Measurements from ENCODE around the gene SIPA1.

The SIPA1 gene

GRCh38 chr11:65609665-65610064 is 28.2 kb upstream of the SIPA1 start:
- no peak overlapping the region for H3K4me3 ChIP-seq (ENCODE audit: low read length in 2 of 2)
- H3K36me3 ChIP-seq (ENCODE audit: control insufficient read depth in 2 of 2, insufficient read depth in 2 of 2, low read length in 2 of 2): peaks cover 38 to 48% of the 10 kb centered on the region in 2 donors
- no peaks in the 10 kb centered on the region for H3K9me3 ChIP-seq (ENCODE audit: control insufficient read depth in 2 of 2, low read length in 2 of 2)
- peaks cover 38 to 41% of the 10 kb centered on the region in 2 donors for H3K4me1 ChIP-seq (ENCODE audit: control insufficient read depth in 2 of 2, insufficient read depth in 2 of 2, low read length in 2 of 2)
- no peaks in the 10 kb centered on the region for H3K27me3 ChIP-seq (ENCODE audit: control insufficient read depth in 2 of 2, insufficient read depth in 2 of 2, low read length in 2 of 2)
- H3K9ac ChIP-seq (ENCODE audit: low read depth in 1 of 2, low read length in 2 of 2): no peak overlapping the region
- H3K27ac ChIP-seq (ENCODE audit: low read depth in 2 of 2, low read length in 2 of 2): no peak overlapping the region

GRCh38 chr11:65610404-65610803 is 27.5 kb upstream of the SIPA1 start:
- Histone ChIP-seq H3K9ac (ENCODE audit: low read depth in 1 of 2, low read length in 2 of 2) (no peak overlapping the region), H3K36me3 (ENCODE audit: control insufficient read depth in 2 of 2, insufficient read depth in 2 of 2, low read length in 2 of 2) (peaks cover 30 to 40% of the 10 kb centered on the region in 2 donors), H3K4me3 (ENCODE audit: low read length in 2 of 2) (peak overlapping the region in 1 of 2 donors; percentile 31), H3K9me3 (ENCODE audit: control insufficient read depth in 2 of 2, low read length in 2 of 2) (no peaks in the 10 kb centered on the region), H3K27me3 (ENCODE audit: control insufficient read depth in 2 of 2, insufficient read depth in 2 of 2, low read length in 2 of 2) (no peaks in the 10 kb centered on the region), H3K27ac (ENCODE audit: low read depth in 2 of 2, low read length in 2 of 2) (peak overlapping the region in 1 of 2 donors; percentile 49), H3K4me1 (ENCODE audit: control insufficient read depth in 2 of 2, insufficient read depth in 2 of 2, low read length in 2 of 2) (peaks cover 38 to 41% of the 10 kb centered on the region in 2 donors)

GRCh38 chr11:65611028-65611757 is 26.7 kb upstream of the SIPA1 start:
- H3K4me1 ChIP-seq (ENCODE audit: control insufficient read depth in 2 of 2, insufficient read depth in 2 of 2, low read length in 2 of 2): peaks cover 39 to 43% of the 10 kb centered on the region in 2 donors

GRCh38 chr11:65611758-65612603 is 25.9 kb upstream of the SIPA1 start:
- Histone ChIP-seq H3K27ac (ENCODE audit: low read depth in 2 of 2, low read length in 2 of 2) (peak overlapping the region; percentile 20 to 65), H3K4me1 (ENCODE audit: control insufficient read depth in 2 of 2, insufficient read depth in 2 of 2, low read length in 2 of 2) (peaks cover 46 to 50% of the 10 kb centered on the region in 2 donors), H3K9me3 (ENCODE audit: control insufficient read depth in 2 of 2, low read length in 2 of 2) (no peaks in the 10 kb centered on the region), H3K9ac (ENCODE audit: low read depth in 1 of 2, low read length in 2 of 2) (peak overlapping the region; percentile 52 to 97), H3K4me3 (ENCODE audit: low read length in 2 of 2) (peak overlapping the region; percentile 91 to 98), H3K36me3 (ENCODE audit: control insufficient read depth in 2 of 2, insufficient read depth in 2 of 2, low read length in 2 of 2) (peaks cover 20 to 28% of the 10 kb centered on the region in 2 donors), H3K27me3 (ENCODE audit: control insufficient read depth in 2 of 2, insufficient read depth in 2 of 2, low read length in 2 of 2) (no peaks in the 10 kb centered on the region)

More at GRCh38 chr11:65611028-65611757, 26.7 kb upstream of the SIPA1 start:
- H3K27me3 ChIP-seq (ENCODE audit: control insufficient read depth in 2 of 2, insufficient read depth in 2 of 2, low read length in 2 of 2): no peaks in the 10 kb centered on the region
- H3K27ac ChIP-seq (ENCODE audit: low read depth in 2 of 2, low read length in 2 of 2): peak overlapping the region; percentile 20 to 65
- peak overlapping the region; percentile 43 to 91 for H3K4me3 ChIP-seq (ENCODE audit: low read length in 2 of 2)
- no peaks in the 10 kb centered on the region for H3K9me3 ChIP-seq (ENCODE audit: control insufficient read depth in 2 of 2, low read length in 2 of 2)
- H3K9ac ChIP-seq (ENCODE audit: low read depth in 1 of 2, low read length in 2 of 2): peak overlapping the region in 1 of 2 donors; percentile 8
- H3K36me3 ChIP-seq (ENCODE audit: control insufficient read depth in 2 of 2, insufficient read depth in 2 of 2, low read length in 2 of 2): peaks cover 23 to 33% of the 10 kb centered on the region in 2 donors

- H3K36me3 ChIP-seq (ENCODE audit: control insufficient read depth in 2 of 2, insufficient read depth in 2 of 2, low read length in 2 of 2): peaks cover 25 to 28% of the 10 kb centered on the region in 2 donors
- H3K9ac ChIP-seq (ENCODE audit: low read depth in 1 of 2, low read length in 2 of 2): peak overlapping the region; percentile 52 to 97
- H3K4me1 ChIP-seq (ENCODE audit: control insufficient read depth in 2 of 2, insufficient read depth in 2 of 2, low read length in 2 of 2): peaks cover 49 to 53% of the 10 kb centered on the region in 2 donors
- peak overlapping the region; percentile 98 for H3K27ac ChIP-seq (ENCODE audit: low read depth in 2 of 2, low read length in 2 of 2)
- peak overlapping the region; percentile 91 to 98 for H3K4me3 ChIP-seq (ENCODE audit: low read length in 2 of 2)
- no peaks in the 10 kb centered on the region for H3K9me3 ChIP-seq (ENCODE audit: control insufficient read depth in 2 of 2, low read length in 2 of 2)
- H3K27me3 ChIP-seq (ENCODE audit: control insufficient read depth in 2 of 2, insufficient read depth in 2 of 2, low read length in 2 of 2): no peaks in the 10 kb centered on the region
Measured at GRCh38 chr11:65612691-65613090, 25.2 kb upstream of the SIPA1 start.

- no peaks in the 10 kb centered on the region for H3K27me3 ChIP-seq (ENCODE audit: control insufficient read depth in 2 of 2, insufficient read depth in 2 of 2, low read length in 2 of 2)
- peaks cover 24 to 28% of the 10 kb centered on the region in 2 donors for H3K36me3 ChIP-seq (ENCODE audit: control insufficient read depth in 2 of 2, insufficient read depth in 2 of 2, low read length in 2 of 2)
- H3K27ac ChIP-seq (ENCODE audit: low read depth in 2 of 2, low read length in 2 of 2): peak overlapping the region; percentile 98
- peak overlapping the region; percentile 91 to 98 for H3K4me3 ChIP-seq (ENCODE audit: low read length in 2 of 2)
- H3K4me1 ChIP-seq (ENCODE audit: control insufficient read depth in 2 of 2, insufficient read depth in 2 of 2, low read length in 2 of 2): peaks cover 48 to 53% of the 10 kb centered on the region in 2 donors
- peak overlapping the region; percentile 90 to 97 for H3K9ac ChIP-seq (ENCODE audit: low read depth in 1 of 2, low read length in 2 of 2)
- H3K9me3 ChIP-seq (ENCODE audit: control insufficient read depth in 2 of 2, low read length in 2 of 2): no peaks in the 10 kb centered on the region
Measured at GRCh38 chr11:65613091-65613928, 24.6 kb upstream of the SIPA1 start.

- Histone ChIP-seq H3K36me3 (ENCODE audit: control insufficient read depth in 2 of 2, insufficient read depth in 2 of 2, low read length in 2 of 2) (peaks cover 34 to 38% of the 10 kb centered on the region in 2 donors), H3K9me3 (ENCODE audit: control insufficient read depth in 2 of 2, low read length in 2 of 2) (no peaks in the 10 kb centered on the region), H3K4me3 (ENCODE audit: low read length in 2 of 2) (peak within 1 kb of the TSS; percentile 91 to 98), H3K9ac (ENCODE audit: low read depth in 1 of 2, low read length in 2 of 2) (peak within 1 kb of the TSS; percentile 90 to 97), H3K4me1 (ENCODE audit: control insufficient read depth in 2 of 2, insufficient read depth in 2 of 2, low read length in 2 of 2) (peaks cover 38 to 41% of the 10 kb centered on the region in 2 donors), H3K27me3 (ENCODE audit: control insufficient read depth in 2 of 2, insufficient read depth in 2 of 2, low read length in 2 of 2) (no peaks in the 10 kb centered on the region), H3K27ac (ENCODE audit: low read depth in 2 of 2, low read length in 2 of 2) (peak within 1 kb of the TSS; percentile 98)
Measured at GRCh38 chr11:65615229-65615949, 22.5 kb upstream of the SIPA1 start, which contains the start of gene PCNX3. TSS of gene PCNX3 (plus strand) at chr11:65615776. CDS start at chr11:65616312, 536 bp downstream.

GRCh38 chr11:65615950-65616574 is 21.8 kb upstream of the SIPA1 start:
- Histone ChIP-seq H3K4me1 (ENCODE audit: control insufficient read depth in 2 of 2, insufficient read depth in 2 of 2, low read length in 2 of 2) (peaks cover 33 to 34% of the 10 kb centered on the region in 2 donors), H3K9ac (ENCODE audit: low read depth in 1 of 2, low read length in 2 of 2) (peak overlapping the region; percentile 68 to 81), H3K4me3 (ENCODE audit: low read length in 2 of 2) (peak overlapping the region; percentile 86 to 91), H3K27me3 (ENCODE audit: control insufficient read depth in 2 of 2, insufficient read depth in 2 of 2, low read length in 2 of 2) (no peaks in the 10 kb centered on the region), H3K9me3 (ENCODE audit: control insufficient read depth in 2 of 2, low read length in 2 of 2) (no peaks in the 10 kb centered on the region), H3K36me3 (ENCODE audit: control insufficient read depth in 2 of 2, insufficient read depth in 2 of 2, low read length in 2 of 2) (peaks cover 40 to 43% of the 10 kb centered on the region in 2 donors), H3K27ac (ENCODE audit: low read depth in 2 of 2, low read length in 2 of 2) (peak overlapping the region; percentile 98)
